Measurements from ENCODE around the gene ARHGAP8.

- TF ChIP-seq CTCF (conservative IDR thresholded peaks at IDR 0.05; ENCODE audit: low read length): no peak
- no peak for TF ChIP-seq EZH2phosphoT487 (IDR thresholded peaks at IDR 0.05; ENCODE audit: borderline replicate concordance, low read depth, low read length)
These were observed 18.1 kb upstream of the ARHGAP8 start for GRCh38 chr22:44734278-44734677.
